A549 (cell line): ENCODE results near the gene RPS24. TPM values are rescaled to one million over a fixed set of nuclear protein-coding genes. Genes with fewer than 3 reads are reported as not detected.

ENCODE experiments used
- ATAC-seq, 2 experiments: fragments of 200-7000 bp in 1 of 2; fragments of >200 bp in 1 of 2; cut with Nextera tagmentation in 1 of 2; cut with Tn5 transposase in 1 of 2; 3 replicates each; pipeline versions ENCODE4 v1.8.0 to v1.9.1; 2018 to 2020; ENCODE audit warnings: mild to moderate bottlenecking in 1 of 2, moderate library complexity in 1 of 2
- CTCF ChIA-PET: fragments of 300-600 bp; sonication (Branson Sonifier 250); formaldehyde crosslinking; extraction: SDS; loops from one replicate; lab custom pipeline; 2021; ENCODE audit warnings: antibody characterized with exemption, inconsistent platforms; lab: Yijun Ruan, JAX
- POLR2A ChIA-PET: fragments of 350-600 bp; formaldehyde crosslinking; extraction: SDS; loops from one replicate; lab custom pipeline; 2021; ENCODE audit warnings: antibody characterized with exemption, inconsistent platforms; lab: Yijun Ruan, JAX
- DNase-seq, 2 experiments: peaks; one replicate each; pipeline versions ENCODE4 v3.0.0 to v3.0.0-alpha.2; 2011 to 2016; ENCODE audit warnings: low read depth in 1 of 2, low spot score in 1 of 2
- FAIRE-seq: peaks from 2 replicates; lab custom pipeline; 2011; peaks lifted over from hg19 to GRCh38; lab: Jason Lieb, UNC
- H3K27ac ChIP-seq, 2 experiments: fragments of >200 bp; sonication (Bioruptor Twin); formaldehyde crosslinking; 3 replicates each; pipeline ENCODE4 v1.5.1; 2016 to 2017
- H3K4me1 ChIP-seq: fragments of >200 bp; sonication (Bioruptor Twin); formaldehyde crosslinking; 3 replicates; pipeline ENCODE4 v1.6.1; 2016
- H3K4me2 ChIP-seq: fragments of >200 bp; sonication (Bioruptor Twin); formaldehyde crosslinking; 3 replicates; pipeline ENCODE4 v1.6.1; 2016
- H3K4me3 ChIP-seq: fragments of >200 bp; sonication (Bioruptor Twin); formaldehyde crosslinking; 3 replicates; pipeline ENCODE4 v1.5.1; 2016
- H3K9me3 ChIP-seq: fragments of >200 bp; sonication (Bioruptor Twin); formaldehyde crosslinking; 3 replicates; pipeline ENCODE4 v1.6.1; 2016
- BHLHE40 ChIP-seq: IDR thresholded peaks from 2 replicates; pipeline ENCODE4 v1.6.1; 2012; ENCODE audit warnings: low read depth, low read length, inconsistent platforms
- CEBPB ChIP-seq, 2 experiments: fragments of >200 bp in 1 of 2; sonication (Bioruptor Twin) in 1 of 2; formaldehyde crosslinking in 1 of 2; IDR thresholded peaks; 2 replicates each; pipeline ENCODE4 v1.6.1; 2012 to 2016
- CHD2 ChIP-seq: fragments of 150-350 bp; IDR thresholded peaks from 2 replicates; pipeline ENCODE4 v1.6.1; 2014; ENCODE audit warnings: low read length; ENCODE audit not compliant: partially characterized antibody
- E2F6 ChIP-seq: IDR thresholded peaks from 2 replicates; pipeline ENCODE4 v1.6.1; 2012; ENCODE audit warnings: low read depth, borderline replicate concordance
- EHF ChIP-seq: fragments of 250-450 bp; sonication (Bioruptor Pico); IDR thresholded peaks from 2 replicates; pipeline ENCODE4 v1.5.0; 2020; ENCODE audit warnings: mild to moderate bottlenecking
- EP300 ChIP-seq, 2 experiments: fragments of >200 bp; sonication (Bioruptor Twin); formaldehyde crosslinking; IDR thresholded peaks; 2 replicates in 1 of 2; 3 replicates in 1 of 2; pipeline ENCODE4 v1.6.1; 2016 to 2017
- ESRRA ChIP-seq: fragments of 150-350 bp; IDR thresholded peaks from 2 replicates; pipeline ENCODE4 v1.6.1; 2014; ENCODE audit warnings: mild to moderate bottlenecking, low read length, borderline replicate concordance
- FOSB ChIP-seq: fragments of 250-450 bp; sonication (Bioruptor Pico); IDR thresholded peaks from 2 replicates; pipeline ENCODE4 v1.5.0; 2020; ENCODE audit warnings: mild to moderate bottlenecking, moderate library complexity
- HEYL ChIP-seq: fragments of 250-450 bp; sonication (Bioruptor Pico); IDR thresholded peaks from 2 replicates; pipeline ENCODE4 v1.8.0; 2021; ENCODE audit warnings: mild to moderate bottlenecking, moderate library complexity
- HOXA7 ChIP-seq: fragments of 250-450 bp; sonication (Bioruptor Pico); IDR thresholded peaks from 2 replicates; pipeline ENCODE4 v1.5.0; 2020; ENCODE audit warnings: mild to moderate bottlenecking, moderate library complexity
- JUNB ChIP-seq: fragments of >200 bp; sonication (Bioruptor Twin); formaldehyde crosslinking; IDR thresholded peaks from 2 replicates; pipeline ENCODE4 v1.6.1; 2016
- KDM1A ChIP-seq: fragments of 200-600 bp; sonication (generic); IDR thresholded peaks from 2 replicates; pipeline ENCODE4 v1.6.1; 2016; ENCODE audit warnings: low read depth, mild to moderate bottlenecking
- MAFK ChIP-seq: fragments of 450-650 bp; IDR thresholded peaks from 2 replicates; pipeline ENCODE4 v1.6.1; 2014; ENCODE audit not compliant: partially characterized antibody
- MAX ChIP-seq: IDR thresholded peaks from 2 replicates; pipeline ENCODE4 v1.6.1; 2012
- MAZ ChIP-seq: fragments of 150-350 bp; IDR thresholded peaks from 2 replicates; pipeline ENCODE4 v1.6.1; 2014; ENCODE audit warnings: antibody characterized with exemption, low read depth, low read length, borderline replicate concordance
- NFE2L2 ChIP-seq: fragments of 150-350 bp; conservative IDR thresholded peaks from 2 replicates; pipeline ENCODE4 v1.6.1; 2014; ENCODE audit warnings: low read length
- NR3C1 ChIP-seq: fragments of >200 bp; sonication (Bioruptor Twin); formaldehyde crosslinking; IDR thresholded peaks from 3 replicates; pipeline ENCODE4 v1.6.1; 2017
- POLR2AphosphoS2 ChIP-seq: conservative IDR thresholded peaks from 2 replicates; pipeline ENCODE4 v1.6.1; 2012; ENCODE audit warnings: low read length, improper control_type of control experiment, inconsistent platforms
- RCOR1 ChIP-seq: fragments of 150-350 bp; IDR thresholded peaks from 2 replicates; pipeline ENCODE4 v1.6.1; 2014; ENCODE audit warnings: antibody characterized with exemption, low read length, low read depth
- REST ChIP-seq: fragments of 200-600 bp; sonication (generic); IDR thresholded peaks from 2 replicates; pipeline ENCODE4 v1.6.1; 2016; ENCODE audit warnings: antibody characterized with exemption, mild to moderate bottlenecking, moderate library complexity
- RFX5 ChIP-seq: fragments of 450-650 bp; IDR thresholded peaks from 2 replicates; pipeline ENCODE4 v1.7.1; 2014; ENCODE audit warnings: antibody characterized with exemption, mild to moderate bottlenecking, moderate library complexity
- SMC3 ChIP-seq: fragments of >200 bp; sonication (Bioruptor Twin); formaldehyde crosslinking; IDR thresholded peaks from 3 replicates; pipeline ENCODE4 v1.6.1; 2018; ENCODE audit warnings: inconsistent platforms
- TP53 ChIP-seq: fragments of 250-450 bp; sonication (Bioruptor Pico); IDR thresholded peaks from 2 replicates; pipeline ENCODE4 v1.5.0; 2021; ENCODE audit warnings: mild to moderate bottlenecking, moderate library complexity
- ZSCAN20 ChIP-seq: fragments of 250-450 bp; sonication (Bioruptor Pico); IDR thresholded peaks from 2 replicates; pipeline ENCODE4 v1.8.0; 2022; ENCODE audit warnings: mild to moderate bottlenecking, moderate library complexity
- WGBS: methylation state at CpG from one replicate; pipeline ENCODE4 v1.1.6; 2017; ENCODE audit errors: missing lambda C conversion rate; 5-methylcytosine and 5-hydroxymethylcytosine counted together
- polyA plus RNA-seq, 4 experiments: library from polyadenylated mRNA; depleted of rRNA in 3 of 4; stranded (reverse); fragments of >200 nt; fragmentation: RNase III in 1 of 4; extraction: RNeasy Plus Mini Kit Qiagen cat#74134 plus additional on column Dnase treatment in 1 of 4; gene quantifications; 2 replicates in 3 of 4; 3 replicates in 1 of 4; pipeline ENCODE4 v1.2.3, GENCODE V29; 2011 to 2017

RPS24 gene
- polyA plus RNA-seq, 2 of the 4 experiments (the other 2 are of a cell fraction): 4,263 to 5,509 TPM

- no peak for ATAC-seq
- no peak overlapping the region for H3K27ac ChIP-seq
- H3K9me3 ChIP-seq: no peaks in the 10 kb centered on the region
- no peak overlapping the region for H3K4me3 ChIP-seq
- ChIA-PET POLR2A (no interaction called here), CTCF (interaction anchor here (3.1 kb wide), 1 partner anchor 17 kb away, joined by 12 read pairs; the partner anchor contains the start of gene POLR3A)
- no peak for TF ChIP-seq KDM1A
- no peak for TF ChIP-seq E2F6
- no peak for TF ChIP-seq HEYL
- no peak for TF ChIP-seq MAFK
- TF ChIP-seq TP53: no peak
- TF ChIP-seq NR3C1: no peak
- TF ChIP-seq JUNB: no peak
- TF ChIP-seq EP300 (IDR thresholded peaks at IDR 0.05): no peak
- no peak for TF ChIP-seq MAX
- no peak for TF ChIP-seq POLR2AphosphoS2
- no peak for TF ChIP-seq SMC3
- TF ChIP-seq BHLHE40: no peak
- no peak for TF ChIP-seq ESRRA
- no peak for TF ChIP-seq CHD2
- no peak for TF ChIP-seq FOSB (CRISPR knock-in tag)
- no peak for FAIRE-seq
- H3K4me2 ChIP-seq: no peak overlapping the region
- 87% methylated on average over 4 of the region's 4 CpGs for WGBS
- H3K4me1 ChIP-seq: peaks cover 10% of the 10 kb centered on the region; the same call in 2 of the 3 replicates
- no peak for DNase-seq
These were observed 22.6 kb upstream of the RPS24 start for GRCh38 chr10:78011065-78011464.

GRCh38 chr10:78013564-78013963 lies 20.1 kb upstream of the RPS24 start:
- Histone ChIP-seq H3K4me2 (no peak overlapping the region), H3K4me1 (no peaks in the 10 kb centered on the region), H3K9me3 (no peaks in the 10 kb centered on the region), H3K4me3 (no peak overlapping the region), H3K27ac (no peak overlapping the region)
- 100% methylated on average over 1 of the region's 1 CpG for WGBS
- FAIRE-seq (no peak), ATAC-seq (no peak), DNase-seq (no peak)
- ChIA-PET POLR2A (no interaction called here), CTCF (interaction anchor here (1.7 kb wide), 1 partner anchor 11 kb away, joined by 6 read pairs; no protein-coding TSS in a partner anchor)
- TF ChIP-seq MAZ (no peak), NFE2L2 (no peak)

- H3K4me3 ChIP-seq: no peak overlapping the region
- ATAC-seq (no peak), FAIRE-seq (no peak), DNase-seq (no peak)
- no peaks in the 10 kb centered on the region for H3K4me1 ChIP-seq
- 93% methylated on average over 5 of the region's 5 CpGs for WGBS
- TF ChIP-seq ZSCAN20 (CRISPR knock-in tag): no peak
- TF ChIP-seq CEBPB (IDR thresholded peaks at IDR 0.05): no peak
- TF ChIP-seq RCOR1: no peak
- TF ChIP-seq REST: no peak
- no peak for TF ChIP-seq RFX5
- TF ChIP-seq HOXA7 (CRISPR knock-in tag): no peak
- TF ChIP-seq HEYL: no peak
- no peak for TF ChIP-seq EHF
- no peak for TF ChIP-seq MAX
- TF ChIP-seq, all 56 proteins: peak for 0
- ChIA-PET CTCF (interaction anchor here (1.2 to 1.8 kb wide), 2 partner anchors 12 to 26 kb away, joined by 4 to 5 read pairs; no protein-coding TSS in a partner anchor), POLR2A (interaction anchor here (0.6 kb wide), 2 partner anchors 14 to 1211 kb away, joined by 3 read pairs; no protein-coding TSS in a partner anchor)
- H3K27ac ChIP-seq: no peak overlapping the region
- H3K4me2 ChIP-seq: no peak overlapping the region
- no peaks in the 10 kb centered on the region for H3K9me3 ChIP-seq
These were observed 18.1 kb upstream of the RPS24 start for GRCh38 chr10:78015546-78015945.
